ENCODE measurements around the gene GGN. TPM values are rescaled to one million over a fixed set of nuclear protein-coding genes. Genes with fewer than 3 reads are reported as not detected.
"Not testable (repeated sequence)": the region's sequence is repeated elsewhere in the genome, so short reads cannot be mapped to it uniquely, and the experiment has no call there.

The GGN gene
- total RNA-seq, 1 experiment from 2014 or later: 1.5 TPM

DNA sequence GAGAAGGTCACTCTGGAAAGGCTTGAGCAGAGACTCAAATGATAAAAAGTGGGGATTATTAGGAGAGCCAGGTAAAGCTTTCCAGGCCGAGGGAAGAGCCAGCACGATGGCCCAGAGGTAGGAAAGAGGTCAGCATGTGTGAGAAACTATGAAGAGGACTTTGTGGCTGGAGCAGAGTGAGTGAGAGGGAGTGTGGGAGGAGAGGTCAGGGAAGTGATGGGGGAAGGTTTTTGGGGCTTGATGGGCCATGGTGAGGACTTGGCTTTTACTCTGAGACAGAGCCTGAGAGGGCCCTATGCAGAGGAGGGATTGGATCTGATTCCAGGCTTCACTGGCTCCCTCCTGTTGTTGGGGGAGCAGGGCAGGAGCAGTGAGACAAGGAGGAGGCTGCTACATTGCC is 46.9 kb downstream of the GGN start:
- DNase-seq: no peak
- Histone ChIP-seq H4K8ac (replicated peaks; ENCODE audit: insufficient read length, low read depth, low read length) (no peak overlapping the region), H2AK5ac (ENCODE audit: insufficient read length, low read length) (no peak overlapping the region), H3K4me2 (ENCODE audit: insufficient read depth, insufficient read length, low read length) (no peak overlapping the region), H3K23me2 (ENCODE audit: insufficient read length, low read depth, low read length, poor library complexity, severe bottlenecking) (peaks cover 11% of the 10 kb centered on the region), H3K4ac (ENCODE audit: low read depth, low read length) (no peak overlapping the region), H3K14ac (ENCODE audit: insufficient read depth, low read length) (no peak overlapping the region), H3K18ac (ENCODE audit: insufficient read length, low read depth, low read length) (no peak overlapping the region), H3T11ph (ENCODE audit: low read length) (no peak overlapping the region), H3K27me3 (ENCODE audit: insufficient read depth, low read length) (no peaks in the 10 kb centered on the region), H4K5ac (ENCODE audit: insufficient read length, low read depth, low read length) (no peak overlapping the region), H3K4me1 (ENCODE audit: insufficient read depth, low read length) (peaks cover 3% of the 10 kb centered on the region; the same call in 1 of the 2 replicates), H2BK12ac (ENCODE audit: insufficient read length, low read depth, low read length) (no peak overlapping the region), H3K23ac (ENCODE audit: insufficient read length, low read depth, low read length) (no peak overlapping the region), H2BK20ac (ENCODE audit: low read depth, low read length, poor library complexity, severe bottlenecking) (no peak overlapping the region), H3K56ac (ENCODE audit: insufficient read length, low read depth, low read length) (no peak overlapping the region), H4K20me1 (ENCODE audit: control insufficient read depth, insufficient read depth, insufficient read length) (no peaks in the 10 kb centered on the region), H3K27ac (ENCODE audit: insufficient read length, low read depth, low read length) (no peak overlapping the region), H3K79me1 (ENCODE audit: insufficient read depth, low read depth, low read length, poor library complexity, severe bottlenecking) (no peaks in the 10 kb centered on the region), H3K9ac (ENCODE audit: extremely low read depth, insufficient read length, low read length) (no peak overlapping the region), H3K9me3 (ENCODE audit: control insufficient read depth, low read depth, low read length) (no peaks in the 10 kb centered on the region), H2BK120ac (ENCODE audit: low read depth, low read length, poor library complexity, severe bottlenecking) (no peak overlapping the region), H3K79me2 (ENCODE audit: insufficient read depth, low read length) (no peaks in the 10 kb centered on the region), H2BK15ac (ENCODE audit: low read depth, low read length) (no peak overlapping the region), H2AFZ (ENCODE audit: low read length) (no peak overlapping the region), H2BK5ac (ENCODE audit: insufficient read length, low read length) (no peak overlapping the region), H4K91ac (ENCODE audit: insufficient read length, low read depth, low read length) (no peak overlapping the region)
- Mint-ChIP-seq H3K9me3 (no peaks in the 10 kb centered on the region), H3K4me3 (no peak overlapping the region), H3K27ac (no peak overlapping the region; a peak in 1 of 7 replicates), H3K36me3 (ENCODE audit: insufficient read depth in 1 of 3, low read depth in 3 of 3) (no peaks in the 10 kb centered on the region; a peak in 1 of 7 replicates), H3K27me3 (ENCODE audit: low read depth) (no peaks in the 10 kb centered on the region), H3K4me1 (peaks cover 15 to 18% of the 10 kb centered on the region in 2 experiments)
- WGBS (ENCODE audit: extremely low coverage, insufficient read length, low lambda C conversion rate): no CpG with 5 or more reads among the region's 2 CpGs
- TF ChIP-seq, protein P1, sequence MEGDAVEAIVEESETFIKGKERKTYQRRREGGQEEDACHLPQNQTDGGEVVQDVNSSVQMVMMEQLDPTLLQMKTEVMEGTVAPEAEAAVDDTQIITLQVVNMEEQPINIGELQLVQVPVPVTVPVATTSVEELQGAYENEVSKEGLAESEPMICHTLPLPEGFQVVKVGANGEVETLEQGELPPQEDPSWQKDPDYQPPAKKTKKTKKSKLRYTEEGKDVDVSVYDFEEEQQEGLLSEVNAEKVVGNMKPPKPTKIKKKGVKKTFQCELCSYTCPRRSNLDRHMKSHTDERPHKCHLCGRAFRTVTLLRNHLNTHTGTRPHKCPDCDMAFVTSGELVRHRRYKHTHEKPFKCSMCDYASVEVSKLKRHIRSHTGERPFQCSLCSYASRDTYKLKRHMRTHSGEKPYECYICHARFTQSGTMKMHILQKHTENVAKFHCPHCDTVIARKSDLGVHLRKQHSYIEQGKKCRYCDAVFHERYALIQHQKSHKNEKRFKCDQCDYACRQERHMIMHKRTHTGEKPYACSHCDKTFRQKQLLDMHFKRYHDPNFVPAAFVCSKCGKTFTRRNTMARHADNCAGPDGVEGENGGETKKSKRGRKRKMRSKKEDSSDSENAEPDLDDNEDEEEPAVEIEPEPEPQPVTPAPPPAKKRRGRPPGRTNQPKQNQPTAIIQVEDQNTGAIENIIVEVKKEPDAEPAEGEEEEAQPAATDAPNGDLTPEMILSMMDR (conservative IDR thresholded peaks at IDR 0.05): no peak

DNA sequence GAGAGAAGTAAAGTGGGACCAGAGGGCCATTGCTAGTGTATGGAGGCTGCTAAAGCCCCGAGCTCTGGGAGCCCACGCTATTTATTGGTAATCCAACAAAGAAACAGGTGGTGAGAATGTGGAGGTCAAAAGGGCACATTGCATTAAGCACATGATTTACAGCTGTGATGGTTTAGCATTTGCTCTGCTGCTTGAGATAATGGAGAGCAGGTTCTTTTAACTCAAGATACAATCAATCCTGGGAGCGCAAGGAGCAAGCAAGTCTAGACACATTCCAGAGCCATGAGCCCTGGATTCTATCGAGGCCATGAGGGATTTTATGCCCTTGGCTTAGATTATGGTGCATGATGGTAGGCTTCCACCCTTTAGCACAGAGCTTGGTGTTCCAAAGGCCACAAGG is 48.8 kb downstream of the GGN start:
- not testable (repeated sequence) for H2BK20ac ChIP-seq (ENCODE audit: low read depth, low read length, poor library complexity, severe bottlenecking); H3K36me3 Mint-ChIP-seq (ENCODE audit: insufficient read depth in 1 of 3, low read depth in 3 of 3); H3K27me3 ChIP-seq (ENCODE audit: insufficient read depth, low read length); H3K18ac ChIP-seq (ENCODE audit: insufficient read length, low read depth, low read length); DNase-seq; H3T11ph ChIP-seq (ENCODE audit: low read length); H3K9me3 Mint-ChIP-seq; H3K4me1 ChIP-seq (ENCODE audit: insufficient read depth, low read length); H2AK5ac ChIP-seq (ENCODE audit: insufficient read length, low read length); H4K8ac ChIP-seq (replicated peaks; ENCODE audit: insufficient read length, low read depth, low read length); H3K27ac ChIP-seq (ENCODE audit: insufficient read length, low read depth, low read length); H3K79me2 ChIP-seq (ENCODE audit: insufficient read depth, low read length); H3K56ac ChIP-seq (ENCODE audit: insufficient read length, low read depth, low read length); H3K14ac ChIP-seq (ENCODE audit: insufficient read depth, low read length); H3K4me2 ChIP-seq (ENCODE audit: insufficient read depth, insufficient read length, low read length); H3K4ac ChIP-seq (ENCODE audit: low read depth, low read length); H4K91ac ChIP-seq (ENCODE audit: insufficient read length, low read depth, low read length); H3K27me3 Mint-ChIP-seq (ENCODE audit: low read depth); H4K5ac ChIP-seq (ENCODE audit: insufficient read length, low read depth, low read length); H3K79me1 ChIP-seq (ENCODE audit: insufficient read depth, low read depth, low read length, poor library complexity, severe bottlenecking); H2BK5ac ChIP-seq (ENCODE audit: insufficient read length, low read length); H2BK15ac ChIP-seq (ENCODE audit: low read depth, low read length); H2BK120ac ChIP-seq (ENCODE audit: low read depth, low read length, poor library complexity, severe bottlenecking); H3K9ac ChIP-seq (ENCODE audit: extremely low read depth, insufficient read length, low read length); H3K9me3 ChIP-seq (ENCODE audit: control insufficient read depth, low read depth, low read length); H3K23ac ChIP-seq (ENCODE audit: insufficient read length, low read depth, low read length); H2BK12ac ChIP-seq (ENCODE audit: insufficient read length, low read depth, low read length); H2AFZ ChIP-seq (ENCODE audit: low read length); H4K20me1 ChIP-seq (ENCODE audit: control insufficient read depth, insufficient read depth, insufficient read length)
- peak overlapping the region in 1 of 2 experiments; percentile 56; a peak in 1 of 5 replicates for H3K4me3 Mint-ChIP-seq
- peak overlapping the region; percentile 4 to 85 (median 68); a peak in 4 of 7 replicates for H3K27ac Mint-ChIP-seq
- WGBS (ENCODE audit: extremely low coverage, insufficient read length, low lambda C conversion rate): no CpG with 5 or more reads among the region's 4 CpGs
- H3K23me2 ChIP-seq (ENCODE audit: insufficient read length, low read depth, low read length, poor library complexity, severe bottlenecking): peaks cover 13% of the 10 kb centered on the region
- H3K4me1 Mint-ChIP-seq: peaks cover 15 to 16% of the 10 kb centered on the region in 2 experiments

Measured in H9 (cell line).